Activated CD4-positive, alpha-beta T cell treated with anti-CD3 and anti-CD28 coated beads, Interleukin-2, amount 10 ng/mL, durations not matched to agents 7 days and 5 days (primary cell): ENCODE data around the gene SHC3. TPM values are rescaled to one million over a fixed set of nuclear protein-coding genes. Genes with fewer than 3 reads are reported as not detected.
A peak's percentile ranks its signal among the peaks of the same experiment; 100 is the strongest.

ENCODE experiments used
- CTCF ChIA-PET: fragments of 350-600 bp; sonication (Branson Sonifier 250); formaldehyde crosslinking; loops from one replicate; lab custom pipeline; 2021; ENCODE audit warnings: antibody characterized with exemption; lab: Charles Lee
- POLR2A ChIA-PET: fragments of 350-600 bp; sonication (Branson Sonifier 250); formaldehyde crosslinking; loops from one replicate; lab custom pipeline; 2021; ENCODE audit warnings: antibody characterized with exemption; lab: Charles Lee
- DNase-seq: peaks from one replicate; pipeline ENCODE4 v3.0.0-alpha.2; 2020
- H3K27ac Mint-ChIP-seq: one replicate; pipeline ENCODE4 v1.8.0; 2021; ENCODE audit warnings: mild to moderate bottlenecking, moderate library complexity, mixed read lengths
- H3K27me3 Mint-ChIP-seq: one replicate; pipeline ENCODE4 v1.8.0; 2021; ENCODE audit warnings: mixed read lengths
- H3K36me3 Mint-ChIP-seq: one replicate; pipeline ENCODE4 v1.8.0; 2021; ENCODE audit warnings: low read depth, mixed read lengths
- H3K4me1 Mint-ChIP-seq: one replicate; pipeline ENCODE4 v1.8.0; 2021; ENCODE audit warnings: mixed read lengths
- H3K4me3 Mint-ChIP-seq: one replicate; pipeline ENCODE4 v1.8.0; 2021; ENCODE audit warnings: mild to moderate bottlenecking, moderate library complexity, mixed read lengths
- H3K9me3 Mint-ChIP-seq: one replicate; pipeline ENCODE4 v1.8.0; 2021; ENCODE audit warnings: mixed read lengths
- total RNA-seq, 2 experiments: library from RNA; stranded (reverse); gene quantifications; one replicate each; pipeline ENCODE4 v1.2.3, GENCODE V29; 2021

Gene SHC3
- total RNA-seq, 2 experiments from 2014 or later: not detected

DNA sequence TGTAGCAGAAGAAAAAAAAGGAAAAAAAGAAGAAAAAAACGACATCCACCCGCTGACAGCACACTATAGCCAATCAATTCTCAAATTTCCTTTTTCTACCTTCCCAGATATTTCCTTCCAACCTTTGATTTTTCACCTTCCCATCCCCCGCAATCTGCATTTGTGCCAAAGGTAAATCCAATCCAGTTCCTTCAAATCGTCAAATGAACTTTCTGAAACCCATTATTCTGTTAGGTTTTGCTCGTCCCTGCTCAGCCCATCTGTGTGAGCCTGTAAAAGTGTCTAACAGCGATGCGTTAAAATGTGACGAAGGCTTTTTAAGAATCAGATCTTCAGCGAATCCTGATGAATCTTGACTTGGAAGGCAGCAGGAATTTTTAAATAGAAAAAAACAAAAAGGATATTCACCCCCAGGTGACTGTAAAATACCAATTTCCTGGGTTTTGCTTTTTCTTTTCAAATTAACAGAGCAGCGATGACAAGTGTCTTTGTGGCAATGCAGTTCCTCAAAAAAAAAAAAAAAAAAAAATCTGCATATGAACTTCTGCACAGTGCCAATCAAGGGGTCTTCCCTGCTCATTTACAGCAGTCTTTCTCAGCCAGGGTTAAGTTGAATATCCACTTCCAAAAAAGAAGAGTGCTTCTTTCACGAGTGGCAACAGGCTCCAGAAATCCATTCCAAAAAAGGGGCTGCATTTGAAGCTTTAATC lies 367 bp upstream of the SHC3 start:
- Mint-ChIP-seq H3K27ac (no peak overlapping the region), H3K36me3 (peaks cover 4% of the 10 kb centered on the region), H3K9me3 (no peaks in the 10 kb centered on the region), H3K4me3 (peak overlapping the region; percentile 21), H3K27me3 (peaks cover 72% of the 10 kb centered on the region), H3K4me1 (peaks cover 16% of the 10 kb centered on the region)
- CTCF ChIA-PET: no interaction called here
- POLR2A ChIA-PET: no interaction called here
- DNase-seq: no peak

DNA sequence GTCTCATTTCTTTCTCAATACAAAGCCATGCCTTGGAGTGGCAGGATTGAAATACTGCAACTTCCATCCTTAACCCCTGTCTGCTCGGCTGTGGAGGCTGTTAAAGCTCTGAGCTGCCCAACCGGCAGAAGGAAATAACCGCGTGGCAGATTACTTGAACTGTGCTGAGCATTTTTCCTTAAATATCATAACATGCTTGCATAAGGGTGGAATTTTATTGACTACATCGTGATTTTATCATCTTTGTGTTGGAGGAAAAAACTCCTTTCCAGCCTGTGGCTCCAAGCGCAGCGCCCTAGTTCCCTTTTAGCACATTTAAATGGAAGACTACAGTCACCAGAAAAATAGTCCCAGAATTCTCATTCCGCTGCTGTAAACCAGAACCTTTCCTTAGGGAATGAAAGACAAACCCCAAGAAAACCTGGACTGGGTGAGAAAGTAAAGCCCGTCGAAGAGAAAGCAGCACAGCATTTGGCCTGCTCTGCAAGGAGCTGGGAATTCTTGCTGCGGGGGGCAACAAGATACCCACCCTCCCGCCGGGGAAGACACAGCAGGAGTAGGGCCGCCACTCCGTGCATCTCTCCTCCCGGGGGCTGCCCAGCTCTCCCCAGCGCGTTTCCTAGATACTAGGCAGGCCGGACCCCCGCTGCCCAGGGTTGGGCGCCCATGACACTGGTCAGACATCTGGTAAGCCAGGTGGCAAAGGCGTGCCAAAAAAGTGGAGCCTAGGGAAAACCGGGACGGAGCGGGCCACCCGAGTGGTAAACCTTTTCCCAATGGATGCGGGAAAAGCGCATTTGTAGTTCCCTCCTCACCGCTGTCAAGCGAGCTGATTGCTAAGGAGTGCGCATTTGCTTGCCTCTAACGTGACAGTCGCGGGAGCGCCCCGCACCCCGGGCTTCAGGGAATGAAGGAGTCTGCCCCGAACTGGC lies 1.3 kb downstream of the SHC3 start:
- CTCF ChIA-PET: no interaction called here
- DNase-seq: no peak
- Mint-ChIP-seq H3K4me3 (no peak overlapping the region), H3K4me1 (peaks cover 16% of the 10 kb centered on the region), H3K27ac (no peak overlapping the region), H3K36me3 (peaks cover 4% of the 10 kb centered on the region), H3K9me3 (no peaks in the 10 kb centered on the region), H3K27me3 (peaks cover 64% of the 10 kb centered on the region)
- POLR2A ChIA-PET: no interaction called here

DNA sequence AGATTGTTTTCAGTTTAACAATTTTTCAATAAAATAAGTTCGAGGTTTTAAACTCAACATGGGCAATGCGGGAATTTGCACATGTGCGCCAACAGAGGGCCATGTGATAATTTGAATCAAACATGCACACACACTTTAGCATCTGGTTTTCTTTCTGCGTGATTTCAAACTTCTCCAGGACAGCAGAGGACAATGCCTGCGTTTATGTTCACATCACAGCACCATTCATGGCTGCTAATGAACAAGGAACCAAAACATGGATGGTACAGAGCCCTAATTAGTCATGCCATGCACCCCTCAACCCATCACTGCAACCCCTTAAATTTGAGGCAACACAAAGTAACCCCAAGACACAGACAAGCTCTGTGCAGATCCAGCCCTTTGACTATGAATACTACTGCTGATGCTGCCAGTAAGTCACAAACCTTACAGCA lies 2.8 kb downstream of the SHC3 start:
- Mint-ChIP-seq H3K27me3 (peaks cover 61% of the 10 kb centered on the region), H3K4me1 (peaks cover 16% of the 10 kb centered on the region), H3K27ac (no peak overlapping the region), H3K36me3 (peaks cover 4% of the 10 kb centered on the region), H3K4me3 (no peak overlapping the region), H3K9me3 (no peaks in the 10 kb centered on the region)
- CTCF ChIA-PET: no interaction called here
- POLR2A ChIA-PET: no interaction called here
- no peak for DNase-seq

DNA sequence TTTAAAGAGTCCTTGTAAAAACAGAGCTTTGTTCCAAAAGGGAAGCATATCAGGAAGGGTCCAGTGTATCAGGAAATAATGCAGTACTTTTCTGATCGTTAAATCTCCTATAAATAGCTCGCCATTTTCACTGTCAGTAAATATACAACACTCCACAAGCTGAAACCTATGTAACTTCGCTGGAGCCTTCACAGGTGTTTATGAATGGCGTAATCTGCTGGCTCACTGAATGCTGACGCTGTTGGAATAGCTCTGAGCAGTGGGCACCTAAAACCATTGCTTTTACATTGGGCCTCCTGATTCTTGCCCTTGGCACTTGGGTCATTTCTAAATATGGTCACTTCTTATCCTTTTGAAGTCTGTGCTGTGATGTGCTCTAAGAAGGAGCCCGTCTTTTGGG lies 4.3 kb downstream of the SHC3 start:
- ChIA-PET CTCF (no interaction called here), POLR2A (no interaction called here)
- Mint-ChIP-seq H3K4me1 (peaks cover 8% of the 10 kb centered on the region), H3K36me3 (peaks cover 4% of the 10 kb centered on the region), H3K4me3 (no peak overlapping the region), H3K9me3 (no peaks in the 10 kb centered on the region), H3K27ac (no peak overlapping the region), H3K27me3 (peaks cover 46% of the 10 kb centered on the region)
- no peak for DNase-seq

DNA sequence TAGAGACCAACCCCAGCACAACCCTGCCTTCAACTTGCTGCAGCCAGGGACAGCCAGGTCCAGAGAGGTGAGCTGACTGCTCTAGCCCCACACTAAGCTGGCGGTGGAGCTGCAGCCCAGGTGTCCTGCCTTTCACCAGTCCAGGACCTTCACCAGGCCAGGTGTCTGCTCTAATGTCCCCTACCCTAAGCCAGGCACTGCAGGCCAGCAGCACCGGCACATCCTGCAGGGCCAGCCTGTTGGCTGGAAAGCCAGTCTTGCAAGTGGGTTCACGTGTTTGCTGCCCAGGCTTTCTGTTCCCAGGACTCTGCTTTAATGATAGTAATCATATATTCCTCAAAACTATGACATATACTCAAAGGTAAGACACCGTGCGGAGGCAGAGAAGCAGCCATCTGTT lies 5.5 kb downstream of the SHC3 start:
- ChIA-PET CTCF (no interaction called here), POLR2A (no interaction called here)
- Mint-ChIP-seq H3K4me1 (no peaks in the 10 kb centered on the region), H3K36me3 (no peaks in the 10 kb centered on the region), H3K27ac (no peak overlapping the region), H3K4me3 (no peak overlapping the region), H3K9me3 (no peaks in the 10 kb centered on the region), H3K27me3 (peaks cover 37% of the 10 kb centered on the region)
- DNase-seq: no peak

DNA sequence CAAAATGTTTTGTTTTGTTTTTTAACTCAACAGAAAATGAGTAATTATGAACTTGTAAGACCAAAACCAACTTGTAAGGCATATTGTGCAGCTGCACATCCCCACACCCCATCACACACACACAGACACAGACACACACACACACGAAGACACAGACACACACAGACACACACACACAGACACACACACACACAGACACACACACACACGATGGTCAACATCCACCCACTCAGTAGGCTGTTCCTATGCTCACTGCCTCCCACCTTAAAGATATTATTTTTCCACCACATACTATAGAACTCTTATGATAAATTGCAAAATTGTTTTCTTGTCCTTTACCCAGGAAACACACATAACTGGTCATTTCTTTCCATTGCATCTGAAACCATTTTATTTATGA lies 6.2 kb downstream of the SHC3 start:
- Mint-ChIP-seq H3K4me1 (no peaks in the 10 kb centered on the region), H3K27ac (no peak overlapping the region), H3K9me3 (no peaks in the 10 kb centered on the region), H3K4me3 (no peak overlapping the region), H3K27me3 (peaks cover 34% of the 10 kb centered on the region), H3K36me3 (no peaks in the 10 kb centered on the region)
- DNase-seq: no peak
- POLR2A ChIA-PET: no interaction called here
- CTCF ChIA-PET: no interaction called here

DNA sequence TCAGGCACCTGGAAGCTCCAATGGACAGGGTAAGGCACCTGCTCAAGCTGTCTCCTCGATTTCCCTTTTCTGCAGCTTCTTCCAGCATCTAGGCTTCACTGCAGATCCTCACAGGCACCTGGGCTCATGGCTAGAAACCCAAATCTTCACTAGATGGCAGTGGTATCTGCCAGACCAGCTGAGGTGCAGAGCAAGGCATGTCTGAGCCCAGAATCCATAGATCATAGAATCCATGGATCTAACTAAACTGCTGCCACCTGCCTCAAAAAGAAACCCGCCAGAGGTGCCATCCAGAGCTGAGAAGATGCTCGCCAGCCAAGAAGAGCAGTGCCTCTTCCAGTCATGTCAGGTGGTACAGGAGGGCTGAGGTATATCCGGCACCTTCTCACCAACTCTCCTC lies 6.9 kb downstream of the SHC3 start:
- CTCF ChIA-PET: no interaction called here
- H3K36me3 Mint-ChIP-seq: no peaks in the 10 kb centered on the region
- DNase-seq: no peak
- no peak overlapping the region for H3K4me3 Mint-ChIP-seq
- H3K9me3 Mint-ChIP-seq: no peaks in the 10 kb centered on the region
- POLR2A ChIA-PET: no interaction called here
- peaks cover 27% of the 10 kb centered on the region for H3K27me3 Mint-ChIP-seq
- H3K27ac Mint-ChIP-seq: no peak overlapping the region
- H3K4me1 Mint-ChIP-seq: no peaks in the 10 kb centered on the region

DNA sequence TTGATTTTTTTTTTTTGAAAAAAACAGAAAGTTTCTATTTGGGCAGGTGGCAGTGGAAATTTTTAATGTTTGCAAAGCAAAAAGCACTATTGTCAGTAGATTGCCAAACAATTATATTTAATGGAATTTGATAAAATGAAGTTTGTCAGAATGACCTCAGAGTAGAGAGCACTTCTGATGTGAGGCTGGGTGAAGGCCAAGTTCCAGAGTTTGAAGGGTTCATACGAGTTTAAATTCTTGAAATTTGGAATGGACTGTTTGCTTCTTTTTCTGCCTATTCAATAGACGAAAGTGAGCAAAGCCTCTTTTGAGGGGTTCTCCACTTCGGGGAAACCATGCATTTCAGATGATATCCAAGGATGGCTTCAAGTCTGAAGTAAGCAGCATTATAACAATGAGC lies 7.4 kb downstream of the SHC3 start:
- Mint-ChIP-seq H3K27ac (no peak overlapping the region), H3K4me1 (no peaks in the 10 kb centered on the region), H3K9me3 (no peaks in the 10 kb centered on the region), H3K27me3 (peaks cover 22% of the 10 kb centered on the region), H3K36me3 (no peaks in the 10 kb centered on the region), H3K4me3 (no peak overlapping the region)
- ChIA-PET POLR2A (no interaction called here), CTCF (no interaction called here)
- no peak for DNase-seq

DNA sequence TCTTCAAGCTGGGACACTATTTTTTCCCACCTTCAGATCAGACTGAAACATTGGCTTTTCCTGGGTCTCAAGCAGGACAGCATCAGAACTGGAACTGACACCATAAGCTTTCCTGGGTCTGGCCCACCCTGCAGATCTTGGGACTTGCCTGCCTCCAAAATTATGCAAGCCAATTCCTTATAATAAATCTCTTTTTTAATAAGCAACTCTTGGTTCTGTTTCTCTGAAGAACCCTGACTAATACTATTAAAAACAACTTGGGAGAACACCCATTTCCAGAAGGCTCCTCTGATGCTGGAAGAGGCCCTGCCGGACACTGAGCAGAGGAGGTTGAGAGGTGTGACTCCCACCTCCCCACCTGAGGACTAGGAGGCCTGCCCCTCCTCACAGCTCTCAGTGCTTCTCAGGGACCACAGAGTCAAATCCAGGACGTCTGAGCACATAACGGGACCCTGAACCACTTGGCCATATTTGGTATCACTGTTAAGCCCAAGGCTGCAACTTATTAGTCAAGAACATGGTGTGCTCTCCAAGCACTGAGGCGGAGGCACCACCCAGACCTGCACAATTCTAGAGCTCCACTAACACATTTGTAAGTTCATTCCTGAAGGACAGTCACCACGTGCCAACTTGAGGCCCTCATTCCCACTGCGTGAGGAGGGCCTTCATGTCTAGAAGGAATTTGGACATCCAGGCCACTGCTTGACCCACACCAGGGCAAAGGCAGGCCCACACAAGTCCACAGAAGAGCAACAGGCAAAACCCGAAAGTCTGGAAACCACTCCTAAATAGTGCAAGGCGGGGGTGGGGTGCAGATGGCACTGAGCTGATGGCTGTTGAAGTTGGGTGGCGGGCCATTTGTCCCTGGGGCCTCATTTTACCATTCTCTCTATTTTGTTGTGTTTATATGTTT lies 9.5 kb downstream of the SHC3 start:
- Mint-ChIP-seq H3K27me3 (peaks cover 15% of the 10 kb centered on the region), H3K36me3 (no peaks in the 10 kb centered on the region), H3K4me1 (no peaks in the 10 kb centered on the region), H3K27ac (no peak overlapping the region), H3K4me3 (no peak overlapping the region), H3K9me3 (no peaks in the 10 kb centered on the region)
- DNase-seq: no peak
- ChIA-PET CTCF (no interaction called here), POLR2A (no interaction called here)

DNA sequence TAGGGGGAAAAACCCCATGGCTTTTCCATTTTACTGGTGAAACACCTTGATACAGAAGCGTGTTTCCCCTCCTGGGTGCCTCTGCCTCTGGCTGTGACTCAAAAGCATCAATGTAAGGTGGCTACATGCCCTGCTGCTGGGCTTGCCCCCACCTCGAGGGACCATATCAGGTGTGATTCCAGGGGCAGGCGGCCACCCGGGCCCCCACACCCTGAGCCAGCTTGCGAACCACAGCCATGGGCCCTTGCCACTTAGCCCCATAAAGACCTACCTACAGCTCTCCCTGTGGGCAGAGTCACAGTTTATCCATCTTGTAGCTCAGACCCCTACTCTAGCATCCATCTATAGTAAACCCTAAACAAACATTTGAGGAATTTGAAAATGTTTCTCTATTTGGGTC lies 10.8 kb downstream of the SHC3 start:
- Mint-ChIP-seq H3K27me3 (peaks cover 15% of the 10 kb centered on the region), H3K27ac (no peak overlapping the region), H3K4me1 (no peaks in the 10 kb centered on the region), H3K36me3 (no peaks in the 10 kb centered on the region), H3K9me3 (no peaks in the 10 kb centered on the region), H3K4me3 (no peak overlapping the region)
- no peak for DNase-seq
- POLR2A ChIA-PET: no interaction called here
- CTCF ChIA-PET: no interaction called here

DNA sequence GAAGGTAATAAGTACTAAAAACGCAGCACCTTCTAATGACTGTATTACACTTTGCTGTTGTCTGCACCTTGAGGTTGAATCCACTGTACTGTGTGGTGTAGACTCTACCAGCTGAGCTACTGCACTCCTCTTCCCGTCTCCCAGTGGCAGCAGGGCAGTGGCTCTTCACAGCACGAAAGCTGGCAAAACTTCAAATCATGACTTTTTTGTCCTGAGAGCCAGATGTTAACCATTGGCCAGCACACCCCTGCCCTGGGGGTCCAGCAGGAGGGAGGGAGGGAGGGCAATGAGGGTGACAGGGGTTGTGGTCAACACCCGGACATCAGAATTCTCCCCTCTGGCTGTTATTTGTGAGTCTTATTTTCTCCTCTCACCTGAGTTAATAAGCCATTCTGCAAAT lies 11.8 kb downstream of the SHC3 start:
- H3K4me3 Mint-ChIP-seq: no peak overlapping the region
- POLR2A ChIA-PET: no interaction called here

DNA sequence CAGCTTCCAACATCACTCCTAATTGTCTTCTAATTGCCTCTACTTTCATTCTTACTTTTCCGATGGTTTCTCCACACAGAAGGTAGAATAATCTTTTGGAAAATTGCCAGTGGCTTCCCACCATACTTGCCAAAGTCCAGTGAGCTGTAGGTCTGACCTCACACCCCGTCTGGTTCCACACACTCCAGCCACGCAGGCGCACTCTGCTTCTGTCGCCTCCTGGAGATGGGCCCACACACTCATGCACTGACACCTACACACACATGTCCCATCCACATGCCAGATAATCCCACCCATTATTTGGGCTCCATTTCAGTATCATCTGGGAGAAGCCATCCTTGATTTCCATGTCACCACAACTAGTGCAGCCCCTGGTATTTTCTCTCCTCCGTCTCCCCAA lies 12.7 kb downstream of the SHC3 start:
- Mint-ChIP-seq H3K27ac (no peak overlapping the region), H3K27me3 (peaks cover 16% of the 10 kb centered on the region), H3K4me3 (no peak overlapping the region), H3K36me3 (no peaks in the 10 kb centered on the region), H3K9me3 (peaks cover 3% of the 10 kb centered on the region), H3K4me1 (no peaks in the 10 kb centered on the region)
- no peak for DNase-seq
- CTCF ChIA-PET: no interaction called here
- POLR2A ChIA-PET: no interaction called here

More for the DNA sequence above, 11.8 kb downstream of the SHC3 start:
- DNase-seq: no peak
- Mint-ChIP-seq H3K27ac (no peak overlapping the region), H3K4me1 (no peaks in the 10 kb centered on the region), H3K36me3 (no peaks in the 10 kb centered on the region), H3K9me3 (no peaks in the 10 kb centered on the region), H3K27me3 (peaks cover 13% of the 10 kb centered on the region)
- CTCF ChIA-PET: no interaction called here

DNA sequence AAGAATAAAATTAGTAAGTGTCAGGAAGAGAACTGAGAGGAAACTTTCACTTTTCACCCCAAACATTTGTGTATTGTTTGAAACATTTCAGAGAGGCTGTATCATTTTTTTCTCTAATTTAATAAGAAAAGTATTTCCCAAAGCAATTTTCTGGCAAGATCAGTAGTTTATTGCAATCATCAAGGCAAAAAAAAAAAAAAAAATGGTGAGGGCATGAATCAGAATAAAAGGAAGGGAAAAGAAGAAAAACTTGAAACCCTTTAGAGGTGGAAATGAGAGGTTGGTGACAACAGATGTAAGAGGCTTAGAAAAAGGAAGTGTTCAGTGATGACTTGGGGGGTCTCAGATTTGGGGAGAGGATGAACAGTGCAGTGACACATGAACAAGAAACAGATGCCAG lies 13.3 kb downstream of the SHC3 start:
- Mint-ChIP-seq H3K4me3 (no peak overlapping the region), H3K36me3 (no peaks in the 10 kb centered on the region)
- CTCF ChIA-PET: no interaction called here

More for the DNA sequence above, 13.3 kb downstream of the SHC3 start:
- H3K4me1 Mint-ChIP-seq: no peaks in the 10 kb centered on the region
- H3K27me3 Mint-ChIP-seq: peaks cover 16% of the 10 kb centered on the region
- peaks cover 3% of the 10 kb centered on the region for H3K9me3 Mint-ChIP-seq
- H3K27ac Mint-ChIP-seq: no peak overlapping the region
- POLR2A ChIA-PET: no interaction called here
- DNase-seq: no peak
